Neutrophil (primary cell): Measurements from ENCODE around the gene TFCP2L1.
"Not testable (repeated sequence)": the region's sequence is repeated elsewhere in the genome, so short reads cannot be mapped to it uniquely, and the experiment has no call there.

Experiments
- H3K27ac ChIP-seq: fragments of 200-600 bp; sonication (generic); 2 replicates; pipeline ENCODE4 v1.5.1; 2016; ENCODE audit warnings: mild to moderate bottlenecking, moderate library complexity
- H3K27me3 ChIP-seq: fragments of 200-600 bp; sonication (generic); 2 replicates; pipeline ENCODE4 v1.6.0; 2016; ENCODE audit warnings: mild to moderate bottlenecking
- H3K36me3 ChIP-seq: fragments of 200-600 bp; sonication (generic); 2 replicates; pipeline ENCODE4 v1.5.1; 2017
- H3K4me1 ChIP-seq, 2 experiments: fragments of 200-600 bp in 1 of 2; sonication (generic) in 1 of 2; 1 replicate in 1 of 2; 2 replicates in 1 of 2; pipeline versions ENCODE4 v1.5.1 to v1.6.1; 2013 to 2016; ENCODE audit warnings: low read depth in 1 of 2, low read length in 1 of 2, mild to moderate bottlenecking in 1 of 2, moderate library complexity in 1 of 2; ENCODE audit not compliant: control insufficient read depth in 1 of 2, insufficient read depth in 1 of 2
- H3K4me3 ChIP-seq, 2 experiments: fragments of 200-600 bp in 1 of 2; sonication (generic) in 1 of 2; 1 replicate in 1 of 2; 2 replicates in 1 of 2; pipeline ENCODE4 v1.5.1; 2013 to 2016; ENCODE audit warnings: low read depth in 1 of 2, low read length in 1 of 2, mild to moderate bottlenecking in 1 of 2, moderate library complexity in 1 of 2
- H3K9me3 ChIP-seq: fragments of 200-600 bp; sonication (generic); 2 replicates; pipeline ENCODE4 v1.5.1; 2016
- CTCF ChIP-seq: fragments of 200-600 bp; sonication (generic); IDR thresholded peaks from 2 replicates; pipeline ENCODE4 v1.5.1; 2016; ENCODE audit warnings: antibody characterized with exemption

The TFCP2L1 gene

GRCh38 chr2:121232626-121233265, 52.3 kb downstream of the TFCP2L1 start:
- no peaks in the 10 kb centered on the region for H3K36me3 ChIP-seq
- no peaks in the 10 kb centered on the region for H3K27me3 ChIP-seq
- H3K4me1 ChIP-seq: peaks cover 6 to 9% of the 10 kb centered on the region in 2 experiments
- no peaks in the 10 kb centered on the region for H3K9me3 ChIP-seq
- no peak overlapping the region for H3K4me3 ChIP-seq
- peak overlapping the region; percentile 15 for H3K27ac ChIP-seq
- TF ChIP-seq CTCF: no peak

- H3K9me3 ChIP-seq: no peaks in the 10 kb centered on the region
- H3K4me1 ChIP-seq: peaks cover 6 to 9% of the 10 kb centered on the region in 2 experiments
- TF ChIP-seq CTCF: no peak
- H3K27ac ChIP-seq: no peak overlapping the region
- H3K36me3 ChIP-seq: no peaks in the 10 kb centered on the region
- H3K4me3 ChIP-seq: no peak overlapping the region
- no peaks in the 10 kb centered on the region for H3K27me3 ChIP-seq
These were observed 53.5 kb downstream of the TFCP2L1 start for GRCh38 chr2:121231385-121232000.

GRCh38 chr2:121228521-121228920, 56.5 kb downstream of the TFCP2L1 start:
- Histone ChIP-seq H3K27me3 (no peaks in the 10 kb centered on the region), H3K9me3 (no peaks in the 10 kb centered on the region), H3K36me3 (no peaks in the 10 kb centered on the region), H3K4me3 (no peak overlapping the region), H3K4me1 (peaks cover 6 to 9% of the 10 kb centered on the region in 2 experiments), H3K27ac (no peak overlapping the region)
- no peak for TF ChIP-seq CTCF

GRCh38 chr2:121227381-121228144, 57.4 kb downstream of the TFCP2L1 start:
- not testable (repeated sequence) for H3K27me3 ChIP-seq, H3K27ac ChIP-seq, H3K4me3 ChIP-seq, H3K36me3 ChIP-seq, H3K4me1 ChIP-seq, H3K9me3 ChIP-seq

GRCh38 chr2:121225681-121226080, 59.3 kb downstream of the TFCP2L1 start:
- H3K4me1 ChIP-seq: not testable (repeated sequence)

GRCh38 chr2:121220995-121221394, 64.0 kb downstream of the TFCP2L1 start:
- no peak for TF ChIP-seq CTCF
- no peak overlapping the region for H3K4me3 ChIP-seq
- no peaks in the 10 kb centered on the region for H3K27me3 ChIP-seq
- H3K27ac ChIP-seq: no peak overlapping the region
- no peaks in the 10 kb centered on the region for H3K36me3 ChIP-seq
- H3K9me3 ChIP-seq: no peaks in the 10 kb centered on the region
- H3K4me1 ChIP-seq: no peaks in the 10 kb centered on the region

More at GRCh38 chr2:121225681-121226080, 59.3 kb downstream of the TFCP2L1 start:
- not testable (repeated sequence) for H3K27ac ChIP-seq, H3K9me3 ChIP-seq, H3K4me3 ChIP-seq, H3K36me3 ChIP-seq, H3K27me3 ChIP-seq
